Neural progenitor cell (in vitro differentiated cells): Measurements from ENCODE around the gene TOM1.

ENCODE experiments used
- CTCF ChIP-seq: fragments of 200-600 bp; sonication (generic); IDR thresholded peaks from 2 replicates; pipeline ENCODE4 v1.5.1; 2017; ENCODE audit warnings: antibody characterized with exemption, mild to moderate bottlenecking
- EZH2 ChIP-seq: fragments of 200-600 bp; sonication (generic); IDR thresholded peaks from 2 replicates; pipeline ENCODE4 v1.6.1; 2017; ENCODE audit warnings: antibody characterized with exemption, mild to moderate bottlenecking, moderate library complexity

- TF ChIP-seq CTCF (no peak), EZH2 (no peak)
Observed at GRCh38 chr22:35397095-35397904, 97.6 kb downstream of the TOM1 start.
